NK-92 (cell line): ENCODE results near the gene LONP1.
"Not testable (repeated sequence)": the region's sequence is repeated elsewhere in the genome, so short reads cannot be mapped to it uniquely, and the experiment has no call there.

ENCODE experiments used
- DNase-seq: peaks from one replicate; lab custom pipeline; 2025; ENCODE audit not compliant: unreplicated experiment; lab: John Stamatoyannopoulos, UW

Gene LONP1

DNA sequence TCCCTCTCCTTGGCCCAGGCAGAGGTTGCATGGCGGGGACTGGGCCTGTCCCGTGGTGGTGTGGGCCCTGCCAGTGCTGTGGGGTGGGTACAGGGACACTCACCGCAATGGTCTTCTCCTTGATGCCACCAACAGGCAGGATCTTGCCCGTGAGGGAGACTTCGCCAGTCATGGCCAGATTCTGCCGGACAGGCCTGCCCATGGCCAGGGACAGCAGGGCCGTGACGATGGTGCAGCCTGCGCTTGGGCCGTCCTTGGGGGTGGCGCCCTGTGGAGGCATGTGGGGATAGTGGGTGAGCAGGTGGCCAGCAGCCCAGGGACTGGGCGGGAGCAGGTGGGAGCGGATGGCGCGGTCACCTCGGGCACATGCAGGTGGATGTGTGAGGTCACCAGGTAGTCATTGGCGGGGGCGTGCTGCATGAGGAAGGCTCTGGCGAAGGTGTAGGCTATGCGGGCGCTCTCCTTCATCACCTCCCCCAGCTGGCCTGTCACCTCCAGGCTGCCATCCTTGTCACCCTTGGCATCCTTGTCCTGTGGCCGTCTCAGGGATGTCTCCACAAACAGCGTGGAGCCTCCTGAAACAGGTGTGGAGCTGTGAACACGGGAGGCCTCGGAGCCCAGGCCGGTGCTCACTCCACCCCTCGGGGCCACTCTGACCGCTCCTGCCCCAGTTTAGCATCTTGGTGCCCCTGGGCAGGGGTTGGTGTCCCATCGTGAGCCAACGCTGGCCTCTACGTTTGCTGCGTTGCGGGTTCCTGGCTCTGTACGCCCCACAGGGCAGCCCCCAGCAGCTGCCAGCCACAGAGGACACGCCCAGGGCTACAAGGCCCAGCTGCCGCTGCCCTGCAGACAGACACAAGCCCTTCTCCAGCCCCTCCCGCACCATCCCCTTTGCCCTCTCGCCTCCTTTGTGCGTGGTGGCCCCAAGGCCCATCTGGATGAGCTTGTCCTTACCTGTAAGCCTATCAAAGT, 26.5 kb downstream of the LONP1 start:
- no peak for DNase-seq

GRCh38 chr19:5692723-5693194, 27.2 kb downstream of the LONP1 start:
- no peak for DNase-seq

DNA sequence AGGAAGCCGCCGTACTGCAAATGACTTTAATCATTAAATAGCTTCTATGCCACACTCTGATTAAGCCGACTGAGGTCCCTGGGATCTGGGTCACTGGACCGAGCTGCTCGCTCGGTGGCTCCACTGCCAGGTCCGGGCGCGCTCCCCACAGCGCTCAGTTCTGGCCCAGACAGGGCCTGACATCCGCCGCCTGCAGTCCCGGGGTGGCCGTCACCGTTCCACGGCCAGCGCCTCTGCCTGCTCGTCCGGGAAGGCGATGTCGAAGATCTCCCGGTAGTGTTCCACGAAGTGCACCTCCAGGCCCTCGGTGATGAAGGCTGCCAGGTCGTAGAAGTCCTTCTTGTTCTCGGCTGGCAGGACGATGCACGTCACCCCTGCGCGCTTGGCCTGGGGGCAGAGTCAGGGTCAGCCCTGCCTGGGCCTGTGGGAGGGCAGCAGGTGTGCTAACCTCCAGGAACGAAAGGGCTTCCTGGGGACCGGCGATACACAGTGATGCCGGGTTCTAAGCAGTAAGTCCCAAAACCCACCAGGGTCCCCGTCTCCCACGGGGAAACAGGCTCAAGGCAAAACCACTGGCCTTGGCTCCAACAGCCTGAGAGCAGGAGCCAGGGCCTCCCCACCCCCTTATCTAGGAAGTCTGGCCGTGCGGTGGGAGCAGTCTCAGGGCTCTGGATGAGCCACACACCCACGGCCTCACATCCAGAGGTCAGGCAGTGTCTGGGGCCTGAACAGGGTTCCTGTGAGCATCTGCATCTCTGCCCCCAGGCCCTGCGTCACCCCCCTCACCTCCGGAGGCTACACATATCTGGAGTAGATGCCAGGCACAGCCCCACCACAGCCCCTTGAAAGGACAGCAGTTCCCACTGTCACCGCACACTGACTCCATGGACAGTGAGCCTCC, 27.9 kb downstream of the LONP1 start:
- DNase-seq: no peak

DNA sequence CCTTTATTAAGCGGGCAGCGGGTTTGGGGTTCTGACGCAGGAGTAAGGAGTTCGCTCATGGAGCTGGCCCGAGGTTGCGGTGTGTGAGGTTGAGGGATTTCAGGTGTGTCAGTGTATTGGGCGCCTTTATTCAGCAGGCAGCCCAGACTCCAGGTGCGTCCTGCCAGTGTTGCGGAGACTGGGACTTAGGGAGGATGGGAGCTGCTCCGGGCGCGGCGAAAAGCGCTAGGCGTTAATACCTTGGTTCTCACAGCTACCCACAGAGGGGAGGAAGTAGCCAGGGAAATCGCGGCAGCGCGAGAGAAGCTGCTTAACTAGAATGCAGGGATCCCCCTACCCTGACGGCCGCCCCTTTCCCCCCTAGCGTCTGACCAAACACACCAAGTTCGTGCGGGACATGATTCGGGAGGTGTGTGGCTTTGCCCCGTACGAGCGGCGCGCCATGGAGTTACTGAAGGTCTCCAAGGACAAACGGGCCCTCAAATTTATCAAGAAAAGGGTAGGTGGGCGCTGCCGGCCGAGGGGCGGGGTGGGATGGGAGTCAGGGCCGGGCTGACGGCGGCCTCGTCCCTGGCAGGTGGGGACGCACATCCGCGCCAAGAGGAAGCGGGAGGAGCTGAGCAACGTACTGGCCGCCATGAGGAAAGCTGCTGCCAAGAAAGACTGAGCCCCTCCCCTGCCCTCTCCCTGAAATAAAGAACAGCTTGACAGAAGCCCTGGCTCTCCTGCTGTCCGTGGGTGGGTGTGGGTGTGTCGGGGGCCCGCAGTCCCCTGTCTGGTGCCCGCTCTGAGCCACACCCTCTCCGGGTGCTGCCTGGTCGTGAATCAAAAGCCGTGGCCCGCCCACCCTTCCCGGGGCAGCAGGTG, 28.8 kb downstream of the LONP1 start:
- no peak for DNase-seq

GRCh38 chr19:5690125-5690954, 29.6 kb downstream of the LONP1 start, which contains the start of gene RPL36:
Gene RPL36, plus strand, starts transcription at chr19:5690295. Its CDS starts 213 bp downstream, at chr19:5690508.
- DNase-seq: peak; percentile 94

DNA sequence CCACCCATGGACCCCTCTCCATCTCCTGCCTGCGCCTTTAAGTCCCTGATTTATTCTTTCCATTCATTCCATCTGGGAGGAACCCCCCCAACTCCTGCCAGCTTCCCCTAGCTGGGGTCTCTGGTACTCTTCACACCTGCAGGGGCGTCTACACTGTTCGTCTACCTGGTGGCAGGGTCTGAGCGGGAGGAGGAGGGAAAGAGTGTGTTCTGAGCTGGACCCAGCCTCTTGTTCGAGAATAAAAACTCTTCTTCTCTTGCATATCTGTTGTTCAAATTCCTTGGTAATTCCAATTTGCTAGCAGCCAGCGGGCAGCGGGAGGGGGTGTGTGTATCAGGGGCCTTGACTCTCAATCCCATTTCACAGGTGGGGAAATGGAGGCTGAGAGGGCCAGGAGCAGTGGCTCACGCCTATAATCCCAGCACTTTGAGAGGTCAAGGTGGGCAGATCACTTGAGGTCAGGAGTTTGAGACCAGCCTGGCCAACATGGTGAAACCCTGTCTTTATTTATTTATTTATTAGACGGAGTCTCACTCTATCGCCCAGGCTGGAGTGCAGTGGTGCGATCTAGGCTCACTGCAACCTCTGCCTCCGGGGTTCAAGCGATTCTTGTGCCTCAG, 31.6 kb downstream of the LONP1 start:
- not testable (repeated sequence) for DNase-seq

DNA sequence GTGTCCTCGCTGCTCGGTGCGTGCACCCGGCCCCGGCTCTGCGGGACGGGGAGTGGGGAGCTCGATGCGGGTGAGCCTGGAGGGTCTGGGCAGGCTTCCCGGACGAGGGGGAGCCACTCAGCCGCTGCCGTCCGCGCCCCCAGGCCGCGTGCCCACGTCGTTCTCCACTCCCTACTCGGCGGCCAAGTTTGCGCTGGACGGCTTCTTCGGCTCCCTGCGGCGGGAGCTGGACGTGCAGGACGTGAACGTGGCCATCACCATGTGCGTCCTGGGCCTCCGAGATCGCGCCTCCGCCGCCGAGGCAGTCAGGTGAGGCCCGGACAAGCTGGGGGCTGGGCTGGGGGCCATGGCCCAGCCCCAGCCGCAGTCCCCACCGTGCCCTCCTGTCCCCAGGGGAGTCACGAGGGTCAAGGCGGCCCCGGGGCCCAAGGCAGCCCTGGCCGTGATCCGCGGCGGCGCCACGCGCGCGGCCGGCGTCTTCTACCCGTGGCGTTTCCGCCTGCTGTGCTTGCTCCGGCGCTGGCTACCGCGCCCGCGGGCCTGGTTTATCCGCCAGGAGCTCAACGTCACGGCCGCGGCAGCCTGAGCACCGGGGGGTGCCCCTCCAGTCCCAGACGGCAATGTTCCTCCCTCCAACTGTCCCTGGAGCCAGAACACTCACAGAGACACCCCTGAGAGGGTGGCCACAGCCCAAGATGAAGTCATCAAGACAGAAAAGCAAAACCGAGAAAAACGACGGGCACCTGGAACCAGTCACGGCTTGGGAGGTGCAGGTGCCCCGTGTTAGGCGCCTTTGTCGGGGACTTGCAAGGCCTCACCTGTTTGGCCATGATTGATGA, 32.4 kb downstream of the LONP1 start:
- DNase-seq: no peak

GRCh38 chr19:5686647-5687359, 33.1 kb downstream of the LONP1 start:
- peak; percentile 48 for DNase-seq

- DNase-seq: no peak
These were observed 33.7 kb downstream of the LONP1 start for GRCh38 chr19:5686326-5686646.

DNA sequence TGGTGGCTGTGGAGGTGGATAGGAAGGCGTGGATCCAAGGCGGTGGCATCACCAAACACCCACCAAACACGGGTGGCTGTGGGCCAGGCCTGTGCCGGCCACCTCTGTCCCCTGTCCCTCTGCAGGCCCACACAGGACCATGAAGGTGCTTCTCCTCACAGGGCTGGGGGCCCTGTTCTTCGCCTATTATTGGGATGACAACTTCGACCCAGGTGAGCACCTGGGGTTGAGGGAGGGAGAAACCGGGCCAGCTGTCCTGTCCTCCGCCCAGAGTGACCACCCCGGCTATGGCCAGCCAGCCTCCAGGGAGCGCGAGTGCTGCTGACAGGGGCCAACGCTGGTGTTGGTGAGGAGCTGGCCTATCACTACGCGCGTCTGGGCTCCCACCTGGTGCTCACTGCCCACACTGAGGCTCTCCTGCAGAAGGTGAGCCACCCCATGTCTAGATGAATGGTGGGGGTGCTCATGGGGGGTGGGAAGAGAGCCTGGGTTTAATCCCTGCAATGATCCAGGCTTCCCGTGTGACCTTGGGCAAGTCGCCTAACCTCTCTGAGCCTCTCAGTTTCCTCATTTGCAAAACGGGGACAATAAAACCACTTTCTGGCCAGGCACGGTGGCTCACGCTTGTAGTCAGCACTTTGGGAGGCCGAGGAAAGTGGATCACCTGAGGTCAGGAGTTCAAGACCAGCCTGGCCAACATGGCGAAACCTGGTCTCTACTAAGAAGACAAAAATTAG, 35.1 kb downstream of the LONP1 start:
- no peak for DNase-seq

DNA sequence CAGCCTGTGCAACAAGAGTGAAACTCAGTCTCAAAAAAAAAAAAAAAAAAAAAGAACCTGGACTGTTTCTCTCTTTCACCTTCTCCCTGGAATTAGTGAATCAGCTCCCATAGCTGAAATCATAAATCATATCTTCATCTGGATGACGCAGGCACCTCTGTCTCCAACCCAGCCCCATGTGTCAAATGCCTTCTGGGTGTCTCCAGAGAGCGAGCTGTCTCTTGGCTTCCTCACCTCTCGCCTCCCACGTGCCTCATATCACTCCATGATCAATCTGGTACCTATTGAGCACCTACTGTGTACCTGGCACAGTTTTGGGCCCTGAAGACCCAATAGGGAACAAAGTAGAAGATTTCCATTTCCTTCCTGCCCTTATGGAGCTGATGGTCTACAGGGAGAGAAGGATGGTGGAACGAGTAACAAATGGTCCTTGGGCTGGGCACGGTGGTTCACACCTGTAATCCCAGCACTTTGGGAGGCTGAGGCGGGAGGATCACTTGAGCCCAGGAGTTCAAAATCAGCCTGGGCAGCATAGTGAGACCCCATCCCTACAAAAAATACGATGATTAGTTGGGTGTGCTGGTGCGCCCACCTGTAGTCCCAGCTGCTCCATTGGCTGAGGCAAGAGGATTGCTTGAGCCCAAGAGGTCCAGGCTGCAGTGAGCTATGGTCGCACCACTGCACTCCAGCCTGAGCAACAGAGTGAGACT, 36.6 kb downstream of the LONP1 start:
- no peak for DNase-seq

DNA sequence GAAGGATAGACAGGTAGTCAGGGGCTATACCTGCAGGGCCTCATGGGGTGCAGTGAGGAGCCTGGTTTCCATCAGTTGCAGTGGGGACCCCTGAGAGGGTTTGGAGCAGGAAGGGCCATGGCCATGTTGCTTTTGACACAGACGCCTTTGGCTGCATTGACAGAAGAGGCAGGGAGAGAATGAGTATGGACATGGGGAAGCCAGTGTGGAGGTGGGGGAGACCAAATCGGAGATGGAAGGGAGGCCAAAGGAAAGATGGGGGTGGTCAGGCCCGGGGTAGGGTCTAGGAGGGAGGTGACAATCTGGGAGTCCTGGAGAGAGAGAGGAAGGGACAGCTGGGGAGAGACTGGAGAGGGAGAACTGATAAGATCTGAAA, 37.9 kb downstream of the LONP1 start:
- DNase-seq: no peak

GRCh38 chr19:5681391-5682106, 38.4 kb downstream of the LONP1 start:
- no peak for DNase-seq

- DNase-seq: peak; percentile 87
These were observed 39.2 kb downstream of the LONP1 start, which contains the start of the genes HSD11B1L and MICOS13 for GRCh38 chr19:5680437-5681368. Gene HSD11B1L, plus strand, starts transcription at chr19:5681027. Its CDS starts 3,806 bp downstream, at chr19:5684833. Gene MICOS13, minus strand, starts transcription at chr19:5680516. Its CDS starts 30 bp downstream, at chr19:5680486.

DNA sequence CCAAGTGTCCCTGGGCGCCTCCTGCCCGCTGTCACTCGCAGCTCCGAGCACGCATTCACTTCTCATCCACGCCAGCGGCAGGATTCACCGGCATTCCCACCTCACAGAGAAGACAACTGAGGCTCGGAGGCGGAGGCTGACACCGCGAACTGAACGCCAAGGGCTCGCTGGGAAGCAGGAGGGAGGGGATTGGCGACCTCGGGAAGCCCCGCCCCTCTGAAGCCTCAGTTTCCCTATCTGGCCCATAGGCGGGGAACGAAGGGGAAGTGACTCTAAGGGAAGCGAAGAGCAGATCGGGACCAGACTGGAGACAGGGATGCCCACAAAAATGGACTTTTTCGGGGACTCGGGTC, 39.9 kb downstream of the LONP1 start:
- DNase-seq: no peak
